NCI-H748 (cell line): ENCODE measurements around the gene TOX2.

ENCODE experiments used
- DNase-seq: peaks from one replicate; lab custom pipeline; 2025; ENCODE audit not compliant: unreplicated experiment; lab: John Stamatoyannopoulos, UW

TOX2 gene

DNA sequence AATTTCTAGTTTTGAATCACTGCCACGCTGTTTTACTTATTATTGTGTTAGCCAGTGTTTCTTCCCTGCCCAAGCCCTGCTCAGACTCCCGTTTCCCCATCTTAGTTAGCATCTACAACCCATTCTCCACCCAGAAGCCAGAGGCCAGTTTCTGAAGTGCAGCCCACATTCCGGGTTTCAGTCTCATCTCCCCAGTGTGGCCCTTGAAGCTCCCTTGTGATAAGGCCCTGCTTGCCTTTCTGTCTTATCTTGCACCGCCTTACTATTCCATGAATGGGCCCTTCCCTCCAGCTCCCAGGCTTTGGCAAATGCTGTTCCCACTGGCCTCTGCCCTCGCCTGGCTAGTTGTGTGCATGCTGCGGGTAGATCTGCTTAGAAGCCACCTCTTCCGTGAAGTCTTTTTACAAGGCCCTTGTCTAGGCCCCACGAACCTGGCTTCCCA, 41.1 kb downstream of the TOX2 start:
- no peak for DNase-seq

GRCh38 chr20:43957392-43957791, 42.7 kb downstream of the TOX2 start:
- DNase-seq, result no peak

DNA sequence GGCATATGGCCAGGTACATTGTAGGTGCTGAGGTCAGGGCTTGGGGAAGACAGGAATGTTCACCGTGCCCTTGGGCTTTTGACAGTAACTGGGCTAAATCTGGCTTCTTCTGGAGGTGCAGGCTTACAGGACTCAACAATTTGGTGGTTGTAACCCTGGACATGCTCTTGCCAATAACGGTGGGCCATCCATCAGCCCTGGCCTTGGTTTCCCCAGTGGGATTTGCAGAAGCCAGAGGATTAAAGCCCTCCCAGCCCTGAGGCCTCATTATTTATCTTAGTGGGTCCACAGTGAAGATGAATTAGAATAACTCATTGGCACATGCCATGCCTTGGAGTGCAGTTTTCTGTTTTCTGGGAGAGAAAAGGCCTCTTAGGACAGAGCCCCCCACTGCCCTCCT, 44.0 kb downstream of the TOX2 start:
- DNase-seq, result no peak

GRCh38 chr20:43959079-43959919, 44.6 kb downstream of the TOX2 start:
- peak; percentile 19 for DNase-seq

- no peak for DNase-seq
Measured at GRCh38 chr20:43959920-43960227, 45.2 kb downstream of the TOX2 start.

DNA sequence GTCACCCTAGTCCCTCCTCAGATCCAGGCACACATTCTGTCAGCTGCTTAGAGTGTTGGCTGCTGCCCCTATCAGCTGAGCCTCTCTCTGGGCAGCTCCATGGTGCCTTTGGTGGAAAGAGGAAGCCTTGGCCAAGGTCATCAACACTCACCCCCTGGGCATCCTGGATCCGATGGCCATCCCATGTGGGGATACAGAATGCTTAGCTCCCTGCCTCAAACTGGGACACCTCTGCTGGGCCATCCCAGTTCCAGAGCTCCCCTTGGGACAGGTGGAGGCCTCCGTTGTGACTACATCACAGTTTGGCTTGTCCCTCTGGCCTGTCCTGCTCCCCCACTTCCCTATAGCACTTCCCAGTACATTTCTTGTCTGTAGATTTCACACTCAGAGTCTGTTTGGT, 45.6 kb downstream of the TOX2 start:
- no peak for DNase-seq

DNA sequence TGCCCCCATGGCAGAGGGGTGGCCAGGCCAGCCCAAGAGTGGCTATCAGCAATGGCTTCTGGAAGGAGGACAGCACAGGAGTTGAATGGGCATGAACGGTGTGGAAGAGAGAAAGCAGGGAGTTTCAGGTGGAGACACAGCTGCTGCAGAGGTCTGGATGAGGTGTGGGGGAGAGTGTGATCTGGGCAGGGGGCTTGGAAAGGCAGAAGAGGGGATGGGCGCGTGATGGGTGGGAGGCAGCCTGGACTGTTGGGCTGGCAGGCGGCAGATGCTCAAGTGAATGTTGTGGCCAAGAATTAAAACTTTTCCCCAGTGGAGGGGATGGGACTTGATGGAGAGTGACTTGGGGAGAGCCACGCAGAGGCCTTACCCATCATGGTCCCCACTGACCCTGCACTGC, 46.5 kb downstream of the TOX2 start:
- DNase-seq, result no peak

GRCh38 chr20:43961541-43962471, 47.2 kb downstream of the TOX2 start:
- no peak for DNase-seq

- DNase-seq, result no peak
Measured at GRCh38 chr20:43962530-43962929, 47.9 kb downstream of the TOX2 start.

DNA sequence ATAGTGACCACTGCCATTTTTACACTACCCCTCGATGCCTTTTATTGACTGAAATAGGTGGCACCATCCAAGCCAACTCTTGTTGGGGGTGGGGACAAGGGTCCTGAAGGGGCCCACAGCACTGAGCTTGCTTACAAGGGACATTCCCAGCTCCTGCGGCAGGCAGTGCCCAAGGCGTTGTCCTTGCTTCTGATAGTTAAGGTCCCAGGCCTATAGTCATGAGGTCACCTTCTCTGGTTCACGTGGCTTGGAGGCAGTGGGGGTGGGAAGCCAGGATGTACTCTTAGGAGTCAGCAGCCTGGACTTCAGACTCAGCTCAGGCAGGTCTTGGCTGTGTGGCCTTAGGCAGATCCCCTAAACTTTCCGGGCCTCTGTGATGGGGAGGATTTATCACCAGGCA, 48.6 kb downstream of the TOX2 start:
- no peak for DNase-seq

- DNase-seq, result no peak
Measured at GRCh38 chr20:43963872-43964791, 49.5 kb downstream of the TOX2 start.

DNA sequence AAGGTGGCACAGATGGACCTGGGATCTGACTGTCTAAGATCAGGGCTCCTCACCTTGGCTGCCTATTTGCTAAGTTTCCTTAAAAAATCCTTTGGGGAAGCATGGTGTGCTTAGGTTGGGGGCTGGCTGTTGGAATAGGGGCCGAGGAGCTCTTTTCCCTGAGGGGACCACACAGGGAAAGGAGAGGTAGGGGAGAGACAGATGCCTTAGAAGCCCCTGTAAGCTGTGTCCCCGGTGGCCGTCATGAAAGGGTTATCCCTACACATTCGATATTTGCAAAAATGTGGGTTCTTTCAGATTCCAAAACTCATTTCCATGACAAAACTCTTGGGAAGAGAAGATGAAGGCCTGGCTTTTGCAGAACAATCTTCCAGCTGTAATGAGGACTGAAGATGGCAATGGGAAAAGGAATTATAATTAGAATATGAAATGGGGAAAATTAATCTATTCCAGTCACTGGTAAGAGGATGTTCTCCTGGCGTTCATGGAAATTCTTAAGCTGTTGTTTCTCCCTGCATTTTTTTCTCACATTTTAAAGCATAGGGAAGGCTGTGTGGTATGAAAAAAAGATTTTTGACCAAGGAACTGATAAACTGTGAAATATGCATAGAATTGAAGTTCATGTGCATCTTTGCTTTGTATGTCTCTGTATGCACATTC, 53.8 kb downstream of the TOX2 start:
- no peak for DNase-seq

DNA sequence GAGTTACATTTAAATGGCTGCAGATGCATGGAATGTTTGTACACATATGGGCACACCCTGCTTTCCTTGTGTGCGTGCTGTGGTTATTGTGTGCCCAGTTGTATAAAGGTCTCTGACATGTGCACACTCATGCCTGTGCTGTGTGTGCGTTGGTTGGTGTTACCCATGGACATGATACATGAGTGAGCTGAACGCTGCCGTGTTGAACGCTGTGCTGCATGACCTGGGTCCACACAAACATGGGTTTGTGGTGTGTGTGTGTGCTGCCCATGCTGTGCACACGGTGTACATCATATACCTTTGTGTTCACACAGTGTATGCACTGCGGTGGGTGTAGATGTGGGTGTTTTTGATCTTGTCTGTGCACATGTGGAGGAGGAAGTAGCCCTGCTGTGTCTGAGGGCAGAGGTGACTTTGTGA, 54.4 kb downstream of the TOX2 start:
- DNase-seq, result no peak

GRCh38 chr20:43969501-43970182, 55.0 kb downstream of the TOX2 start:
- no peak for DNase-seq

DNA sequence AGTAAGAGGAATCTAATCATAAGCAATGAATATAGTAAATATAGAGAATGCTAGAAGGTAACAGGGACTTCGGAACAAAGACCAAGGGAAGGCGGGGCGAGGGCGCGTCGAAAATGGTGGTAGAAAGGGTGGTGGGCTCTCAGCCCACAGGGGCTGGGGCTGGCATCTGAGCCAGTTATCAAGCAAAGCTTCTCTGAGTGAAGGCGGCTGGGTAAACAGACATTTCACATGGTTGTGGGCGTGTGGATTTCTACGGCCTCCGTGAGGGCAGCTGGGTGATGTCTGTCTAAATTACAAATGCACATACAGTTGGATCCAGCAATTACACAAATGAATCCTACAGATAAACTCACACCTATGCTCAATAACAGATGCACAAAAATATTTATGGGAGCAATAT, 56.6 kb downstream of the TOX2 start:
- DNase-seq, result peak; percentile 2

DNA sequence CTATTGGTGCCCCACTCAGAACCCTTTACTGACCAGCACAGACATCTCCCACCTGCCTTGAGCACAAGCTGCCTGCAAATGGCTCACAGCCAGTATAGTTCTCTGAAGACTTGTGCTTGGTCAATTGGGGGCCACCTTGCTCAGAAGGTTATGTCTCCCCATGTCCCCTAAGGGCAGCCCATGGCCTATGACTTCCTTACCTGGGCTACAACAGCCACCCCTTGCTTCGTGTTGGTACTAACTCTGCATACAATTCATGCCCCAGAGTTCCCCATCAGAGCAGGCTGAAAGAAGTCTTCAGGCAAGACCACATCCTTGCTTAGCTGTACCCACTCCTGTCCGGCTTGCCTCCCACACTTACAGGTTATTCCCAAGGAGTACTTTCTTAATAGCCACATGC, 57.4 kb downstream of the TOX2 start:
- no peak for DNase-seq

GRCh38 chr20:43972692-43973091, 58.0 kb downstream of the TOX2 start:
- no peak for DNase-seq

GRCh38 chr20:43973231-43973630, 58.6 kb downstream of the TOX2 start:
- DNase-seq, result no peak

DNA sequence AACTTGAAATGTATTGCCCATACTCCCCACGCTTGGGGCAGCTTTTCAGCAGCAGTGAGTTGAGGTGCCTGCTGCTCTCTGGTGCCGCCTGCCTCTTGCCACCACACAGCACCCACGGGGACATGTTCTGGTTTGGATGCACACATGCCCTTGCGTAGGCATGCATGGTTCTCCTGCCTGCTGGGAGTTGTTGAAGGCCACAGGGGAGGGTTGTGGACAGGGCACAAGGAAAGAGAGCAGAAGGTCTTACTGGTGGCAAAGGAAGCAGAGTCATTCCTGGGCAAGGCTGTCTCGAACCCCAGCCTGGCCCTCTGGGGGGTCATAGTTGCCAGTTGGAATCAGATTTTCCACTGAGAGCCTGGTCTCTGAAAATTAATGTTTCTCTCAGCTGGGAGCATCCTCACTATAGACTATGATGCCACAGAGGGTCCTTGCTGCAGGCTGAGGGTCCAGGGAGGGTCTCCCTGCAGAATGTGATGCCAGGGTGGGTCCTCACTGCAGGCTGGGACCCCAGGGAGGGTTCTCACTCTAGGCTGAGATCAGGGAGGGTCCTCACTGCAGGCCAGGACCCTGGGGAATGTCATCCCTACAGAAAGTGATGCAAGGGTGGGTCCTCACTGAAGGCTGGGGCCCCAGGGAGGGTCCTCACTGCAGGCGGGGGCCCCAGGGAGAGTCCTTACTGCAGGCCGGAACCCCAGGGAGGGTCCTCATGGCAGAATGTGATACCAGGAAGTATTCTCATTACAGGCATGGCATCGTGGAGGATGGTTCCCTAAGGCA, 59.2 kb downstream of the TOX2 start:
- DNase-seq, result no peak
